Calu3 (cell line): ENCODE results near the gene PDK1. TPM values are rescaled to one million over a fixed set of nuclear protein-coding genes. Genes with fewer than 3 reads are reported as not detected.

ENCODE experiments used
- BruUV-seq: library from RNA; stranded (reverse); fragments of 400-500 nt; replicated peaks from 2 replicates; lab custom pipeline; 2021; lab: Mats Ljungman, UMichigan
- CTCF ChIA-PET: fragments of 300-600 bp; sonication (Branson Sonifier 250); formaldehyde crosslinking; loops from one replicate; lab custom pipeline; 2022; ENCODE audit warnings: antibody characterized with exemption; lab: Charles Lee
- DNase-seq: peaks from one replicate; pipeline ENCODE4 v3.0.0; 2022
- H3K27ac Mint-ChIP-seq: one replicate; pipeline ENCODE4 v1.8.0; 2022; ENCODE audit warnings: mixed read lengths; ENCODE audit not compliant: unreplicated experiment
- H3K27me3 Mint-ChIP-seq: one replicate; pipeline ENCODE4 v1.8.0; 2022; ENCODE audit warnings: mixed read lengths; ENCODE audit not compliant: unreplicated experiment
- H3K36me3 Mint-ChIP-seq: one replicate; pipeline ENCODE4 v1.8.0; 2022; ENCODE audit warnings: mild to moderate bottlenecking, moderate library complexity, mixed read lengths; ENCODE audit not compliant: insufficient read depth, unreplicated experiment
- H3K4me1 Mint-ChIP-seq: one replicate; pipeline ENCODE4 v1.8.0; 2022; ENCODE audit warnings: mild to moderate bottlenecking, low read depth, mixed read lengths; ENCODE audit not compliant: unreplicated experiment
- H3K4me3 Mint-ChIP-seq: one replicate; pipeline ENCODE4 v1.8.0; 2022; ENCODE audit warnings: mild to moderate bottlenecking, low read depth, moderate library complexity, mixed read lengths; ENCODE audit not compliant: unreplicated experiment
- H3K9me3 Mint-ChIP-seq: one replicate; pipeline ENCODE4 v1.8.0; 2022; ENCODE audit warnings: low read depth, mixed read lengths; ENCODE audit not compliant: unreplicated experiment
- CTCF ChIP-seq: fragments of 200-600 bp; IDR thresholded peaks from one replicate; pipeline ENCODE4 v1.8.0; 2022; ENCODE audit warnings: antibody characterized with exemption; ENCODE audit not compliant: unreplicated experiment
- intact Hi-C: fragments of 100-400 bp; cut with micrococcal nuclease; formaldehyde crosslinking; loops from one replicate; pipeline ENCODE4 v1.10.0; 2022; ENCODE audit not compliant: unreplicated experiment
- total RNA-seq: library from RNA; stranded (reverse); gene quantifications from 2 replicates; pipeline ENCODE4 v1.2.3, GENCODE V29; 2022

Gene PDK1
- total RNA-seq, 1 experiment from 2014 or later = 16.8 TPM

GRCh38 chr2:172571245-172571644 lies 15.4 kb downstream of the PDK1 start:
- H3K27ac Mint-ChIP-seq = no peak overlapping the region
- no peak overlapping the region for H3K4me3 Mint-ChIP-seq
- BruUV-seq = no TSS peak
- H3K9me3 Mint-ChIP-seq = peaks cover 7% of the 10 kb centered on the region
- no peaks in the 10 kb centered on the region for H3K4me1 Mint-ChIP-seq
- H3K36me3 Mint-ChIP-seq = peaks cover 4% of the 10 kb centered on the region
- no peak for TF ChIP-seq CTCF
- CTCF ChIA-PET = interaction anchor here (0.7 kb wide), 1 partner anchor 94 kb away, joined by 4 read pairs; no protein-coding TSS in a partner anchor
- DNase-seq = no peak
- intact Hi-C loops = no loop called here
- no peaks in the 10 kb centered on the region for H3K27me3 Mint-ChIP-seq

GRCh38 chr2:172572981-172573380 lies 17.1 kb downstream of the PDK1 start:
- H3K9me3 Mint-ChIP-seq = peaks cover 11% of the 10 kb centered on the region
- no peak for DNase-seq
- H3K27ac Mint-ChIP-seq = no peak overlapping the region
- no peaks in the 10 kb centered on the region for H3K27me3 Mint-ChIP-seq
- no TSS peak for BruUV-seq
- H3K4me1 Mint-ChIP-seq = no peaks in the 10 kb centered on the region
- CTCF ChIA-PET = no interaction called here
- no peak overlapping the region for H3K4me3 Mint-ChIP-seq
- H3K36me3 Mint-ChIP-seq = peaks cover 4% of the 10 kb centered on the region
- no peak for TF ChIP-seq CTCF
- intact Hi-C loops = no loop called here

- no peak overlapping the region for H3K4me3 Mint-ChIP-seq
- H3K27me3 Mint-ChIP-seq = no peaks in the 10 kb centered on the region
- BruUV-seq = no TSS peak
- intact Hi-C loops = no loop called here
- CTCF ChIA-PET = no interaction called here
- no peak for DNase-seq
- H3K36me3 Mint-ChIP-seq = no peaks in the 10 kb centered on the region
- no peaks in the 10 kb centered on the region for H3K4me1 Mint-ChIP-seq
- H3K9me3 Mint-ChIP-seq = peaks cover 19% of the 10 kb centered on the region
- H3K27ac Mint-ChIP-seq = no peak overlapping the region
- TF ChIP-seq CTCF = no peak
Observed at GRCh38 chr2:172574965-172575364, 19.1 kb downstream of the PDK1 start.

- no peak for TF ChIP-seq CTCF
- BruUV-seq = no TSS peak
- intact Hi-C loops = no loop called here
- no peak for DNase-seq
- Mint-ChIP-seq H3K36me3 (no peaks in the 10 kb centered on the region), H3K27ac (no peak overlapping the region), H3K4me3 (no peak overlapping the region), H3K27me3 (no peaks in the 10 kb centered on the region), H3K9me3 (peaks cover 19% of the 10 kb centered on the region), H3K4me1 (no peaks in the 10 kb centered on the region)
- CTCF ChIA-PET = no interaction called here
Observed at GRCh38 chr2:172578054-172578453, 22.2 kb downstream of the PDK1 start.
